ENCODE results near the gene SERBP1.
A peak's percentile ranks its signal among the peaks of the same experiment; 100 is the strongest.
"Not testable (repeated sequence)": the region's sequence is repeated elsewhere in the genome, so short reads cannot be mapped to it uniquely, and the experiment has no call there.

SERBP1 gene

GRCh38 chr1:67430358-67431155 lies at the start of gene SERBP1:
SERBP1 (minus strand) TSS chr1:67430402; CDS start chr1:67430300, 102 bp downstream.
- peak; percentile 88 for DNase-seq (ENCODE audit: low read depth in 1 of 2, low spot score in 1 of 2)

DNA sequence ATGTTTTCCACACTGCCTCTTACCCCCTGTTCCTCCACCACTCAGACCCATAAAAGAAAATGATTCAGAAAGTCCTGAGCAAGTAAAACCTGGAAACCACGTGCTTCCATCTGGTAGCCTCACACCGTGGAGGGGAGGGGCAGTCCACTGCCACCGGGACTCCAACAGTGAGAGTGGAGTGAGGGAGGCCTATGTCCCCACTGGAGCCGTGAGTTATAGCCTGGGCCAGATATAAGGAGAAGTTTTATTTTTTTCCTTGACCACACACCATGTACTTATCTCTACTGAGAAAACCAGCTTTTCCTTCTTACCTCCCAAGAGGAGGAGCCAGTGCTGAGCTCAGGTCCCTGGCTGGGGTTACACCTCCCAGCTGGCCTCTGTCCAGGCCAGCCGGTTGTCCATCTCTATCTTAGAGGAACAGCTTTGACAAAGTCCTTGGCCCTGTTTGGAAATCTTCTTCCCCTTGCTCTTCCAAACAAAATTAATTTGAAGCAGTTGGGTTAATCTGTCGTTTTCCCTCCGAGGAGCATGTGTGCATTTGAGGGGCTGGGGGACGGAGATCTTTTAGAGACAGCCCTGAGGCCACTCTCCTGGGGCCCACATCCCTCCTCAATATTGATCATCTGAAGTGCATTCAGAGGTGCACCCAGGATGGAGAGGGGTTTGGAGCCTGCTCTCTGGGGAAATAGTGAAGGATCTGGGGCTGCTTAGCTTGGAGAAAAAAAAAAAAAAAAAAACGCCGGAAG lies 49.1 kb upstream of the SERBP1 start:
- DNase-seq (ENCODE audit: low read depth in 1 of 2, low spot score in 1 of 2): no peak

GRCh38 chr1:67476906-67477305 lies 46.7 kb upstream of the SERBP1 start:
- DNase-seq (ENCODE audit: low read depth in 1 of 2, low spot score in 1 of 2): no peak

GRCh38 chr1:67476006-67476482 lies 45.8 kb upstream of the SERBP1 start:
- no peak for DNase-seq (ENCODE audit: low read depth in 1 of 2, low spot score in 1 of 2)

DNA sequence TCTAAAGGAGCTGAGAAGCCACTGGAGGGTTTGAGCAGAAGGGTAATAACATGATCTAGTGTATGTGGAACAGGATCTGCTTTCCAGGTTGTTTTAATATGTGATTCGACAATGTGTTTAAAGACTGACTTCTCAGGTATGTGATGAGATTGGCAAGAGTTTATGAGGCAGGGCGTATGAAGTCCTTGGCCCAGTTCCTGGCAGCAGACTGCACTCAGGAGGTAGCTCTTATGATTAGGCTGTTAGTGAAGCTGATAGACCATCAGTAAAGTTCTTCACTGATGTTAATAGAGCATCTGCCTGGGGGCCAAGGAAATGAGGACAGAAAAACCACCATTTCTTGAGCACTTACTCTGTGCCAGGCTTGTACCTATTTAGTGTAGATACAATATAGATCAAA lies 41.9 kb upstream of the SERBP1 start:
- no peak for DNase-seq (ENCODE audit: low read depth in 1 of 2, low spot score in 1 of 2)

DNA sequence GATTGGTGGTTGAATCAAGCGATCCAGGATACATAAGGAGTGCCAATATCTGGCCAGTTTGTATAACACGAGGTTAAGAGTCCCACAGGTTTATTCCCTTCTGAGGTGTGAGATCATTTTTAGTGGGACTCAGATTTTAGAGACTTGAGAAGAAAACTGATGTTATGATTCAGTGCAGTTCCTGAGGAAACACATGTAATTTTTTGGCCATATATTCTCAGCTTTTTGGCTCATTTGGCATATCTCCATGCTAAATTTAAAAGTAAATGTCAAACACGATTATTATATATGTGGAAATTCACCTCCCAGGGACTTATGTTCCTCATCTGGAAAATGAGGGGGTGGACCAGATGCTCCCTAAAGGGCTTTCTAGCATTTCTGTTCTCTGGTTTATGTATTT lies 39.2 kb upstream of the SERBP1 start:
- no peak for DNase-seq (ENCODE audit: low read depth in 1 of 2, low spot score in 1 of 2)

DNA sequence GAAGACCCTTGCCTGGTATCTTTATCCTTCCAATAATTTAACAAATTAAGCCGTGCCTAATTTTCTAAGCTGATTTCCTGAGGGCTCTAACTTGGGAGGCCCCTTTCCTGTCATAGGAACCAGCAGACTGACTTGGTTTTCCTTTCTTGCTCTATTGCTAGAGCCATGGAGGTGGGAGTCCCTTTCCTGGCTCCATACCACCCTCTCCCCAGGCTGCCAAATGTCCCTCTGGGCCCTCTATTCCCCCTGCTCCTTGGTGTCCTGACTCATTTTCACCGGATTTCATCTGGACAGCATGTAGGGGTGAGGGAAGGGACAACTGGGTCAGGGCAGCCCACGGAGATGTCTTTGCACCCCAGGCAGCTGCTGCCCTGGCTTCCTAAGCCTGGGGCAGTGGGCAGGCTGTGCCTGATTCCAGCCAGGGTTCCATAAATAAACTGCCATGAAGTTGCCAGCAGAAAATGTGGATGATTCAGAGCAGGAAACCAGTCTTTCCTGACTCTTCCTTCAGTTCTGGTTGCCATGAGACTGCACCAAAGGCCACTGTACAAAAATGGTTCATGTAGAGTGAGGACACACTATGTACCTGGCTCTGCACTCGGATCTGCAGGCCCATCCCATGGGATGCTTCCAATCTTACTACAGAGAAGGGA lies 38.0 kb upstream of the SERBP1 start:
- DNase-seq (ENCODE audit: low read depth in 1 of 2, low spot score in 1 of 2): no peak

DNA sequence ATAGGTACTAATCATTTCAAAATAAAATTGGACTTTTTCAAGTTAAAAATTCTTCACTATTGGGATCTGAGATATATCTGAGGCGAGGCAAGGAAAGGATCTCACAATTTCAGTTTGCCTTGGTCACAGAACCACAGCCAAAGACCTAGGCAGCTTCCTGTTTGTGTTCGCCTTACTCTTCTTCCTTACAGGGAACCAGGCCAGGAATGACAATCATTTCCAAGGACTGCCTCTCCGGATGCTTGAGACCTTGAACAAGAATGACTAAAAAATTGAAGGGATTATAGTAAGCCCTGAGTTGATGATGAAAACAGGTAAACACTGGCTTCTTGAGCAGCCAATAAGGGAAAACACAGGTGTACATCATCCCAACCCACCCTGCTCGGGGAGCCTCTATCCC lies 35.2 kb upstream of the SERBP1 start:
- DNase-seq (ENCODE audit: low read depth in 1 of 2, low spot score in 1 of 2): no peak

GRCh38 chr1:67464746-67465145 lies 34.5 kb upstream of the SERBP1 start:
- no peak for DNase-seq (ENCODE audit: low read depth in 1 of 2, low spot score in 1 of 2)

GRCh38 chr1:67464058-67464457 lies 33.9 kb upstream of the SERBP1 start:
- DNase-seq (ENCODE audit: low read depth in 1 of 2, low spot score in 1 of 2): no peak

DNA sequence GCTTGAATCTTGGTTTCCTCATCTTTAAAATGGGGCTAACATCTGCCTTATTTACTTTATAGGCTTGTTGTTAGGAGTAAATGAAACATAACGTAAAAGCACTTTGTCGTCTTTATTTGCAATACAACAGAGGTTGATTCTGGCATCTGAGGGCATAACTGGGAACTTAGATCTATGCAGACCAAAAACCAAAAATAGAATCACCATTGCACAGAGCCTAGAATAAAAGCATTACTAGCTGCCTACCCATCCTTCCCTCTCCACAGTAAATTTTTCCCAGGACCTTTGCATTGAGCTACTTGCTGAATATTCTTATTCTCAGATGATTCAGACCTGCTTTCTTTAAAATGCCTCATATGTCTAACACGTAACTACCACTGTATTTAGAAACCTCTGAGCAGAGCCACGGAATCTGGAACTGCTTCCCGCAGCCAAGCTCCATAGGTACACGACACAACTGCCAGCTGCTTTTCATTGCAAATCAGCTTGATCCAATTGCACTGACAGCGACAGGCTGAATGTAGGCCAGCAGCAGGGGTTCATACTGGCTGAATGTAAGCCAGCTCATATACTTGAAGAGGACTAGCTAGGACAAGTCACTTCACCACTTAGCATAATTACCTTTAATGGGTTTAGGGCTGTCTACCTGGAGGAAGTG lies 33.2 kb upstream of the SERBP1 start:
- no peak for DNase-seq (ENCODE audit: low read depth in 1 of 2, low spot score in 1 of 2)

DNA sequence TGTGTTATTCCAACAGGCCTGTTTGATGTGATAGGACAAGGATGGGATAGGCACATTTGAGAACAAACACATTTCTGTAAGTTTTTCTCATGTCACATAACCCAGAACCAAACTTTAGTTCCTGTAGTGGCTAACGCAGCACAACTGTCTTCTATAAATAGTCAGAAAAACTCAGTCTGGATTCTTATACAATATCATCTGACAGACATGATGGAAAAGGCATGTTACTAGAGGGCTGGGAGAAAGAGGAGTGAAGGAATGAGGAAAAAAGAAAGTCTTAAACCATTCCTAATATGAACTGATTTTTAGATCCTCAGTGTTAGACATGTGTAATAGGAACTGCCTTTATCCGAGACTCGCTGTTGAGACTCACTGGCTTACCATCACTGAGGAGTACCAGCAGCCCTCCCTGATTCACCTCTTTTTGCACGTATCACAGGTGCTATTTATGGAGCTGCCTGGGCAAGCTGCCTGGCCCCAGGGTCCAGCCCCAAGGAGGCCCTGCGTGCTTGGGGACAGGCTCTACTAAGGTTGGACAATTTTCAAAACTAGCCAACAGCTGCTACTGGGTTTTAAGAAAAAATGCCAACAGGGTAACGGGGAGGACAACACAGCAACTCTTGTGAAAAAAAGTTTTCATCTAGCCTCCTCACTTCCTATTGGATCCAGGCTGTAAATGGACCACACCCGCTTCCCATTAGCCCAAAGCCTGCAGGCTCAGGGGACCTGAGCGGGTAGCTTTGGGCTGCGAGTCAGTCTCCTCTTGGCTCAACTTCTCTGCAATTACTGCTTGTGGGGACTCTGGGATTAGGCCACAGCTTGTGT lies 30.7 kb upstream of the SERBP1 start:
- DNase-seq (ENCODE audit: low read depth in 1 of 2, low spot score in 1 of 2): no peak

- DNase-seq (ENCODE audit: low read depth in 1 of 2, low spot score in 1 of 2): no peak
Measured at GRCh38 chr1:67459068-67459467, 28.9 kb upstream of the SERBP1 start.

- DNase-seq (ENCODE audit: low read depth in 1 of 2, low spot score in 1 of 2): no peak
Measured at GRCh38 chr1:67458663-67459062, 28.5 kb upstream of the SERBP1 start.

DNA sequence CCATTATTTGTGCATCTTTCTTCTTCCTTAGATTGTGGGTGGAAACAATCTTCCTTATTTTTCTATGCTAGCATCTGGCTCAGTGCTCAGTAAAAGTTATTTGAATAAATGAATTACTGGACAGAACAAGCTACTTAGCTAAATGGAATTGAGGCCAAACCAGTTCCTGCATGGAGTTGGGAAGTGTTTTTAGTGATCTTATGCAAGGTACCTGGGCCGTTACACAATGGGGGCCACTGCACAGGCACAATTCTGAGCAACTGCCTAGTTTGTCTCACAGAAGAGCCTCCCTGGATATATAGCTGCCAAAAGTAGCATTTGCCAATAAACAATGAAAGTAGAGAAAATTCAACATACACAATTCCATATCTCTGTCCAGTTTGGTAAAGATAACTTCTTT lies 27.0 kb upstream of the SERBP1 start:
- no peak for DNase-seq (ENCODE audit: low read depth in 1 of 2, low spot score in 1 of 2)

DNA sequence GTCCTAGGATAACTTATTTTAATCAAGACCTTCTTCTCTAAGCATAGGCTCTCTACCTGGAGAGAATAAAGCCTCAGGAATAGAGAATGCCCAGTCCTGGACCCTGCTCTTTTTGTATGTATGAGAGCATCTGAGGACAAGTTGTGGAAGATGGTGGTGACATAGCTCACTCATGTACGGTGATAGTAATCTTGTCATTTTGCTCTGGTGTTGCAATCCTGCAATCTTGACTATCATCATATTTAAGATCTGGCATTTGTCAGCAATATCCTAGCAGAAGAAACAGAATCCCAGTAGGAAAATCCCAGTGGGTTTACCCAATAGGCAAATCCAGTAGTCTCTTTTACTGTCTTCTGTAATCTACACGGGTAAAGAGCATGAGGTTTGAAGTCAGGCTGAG lies 21.6 kb upstream of the SERBP1 start:
- DNase-seq (ENCODE audit: low read depth in 1 of 2, low spot score in 1 of 2): no peak

DNA sequence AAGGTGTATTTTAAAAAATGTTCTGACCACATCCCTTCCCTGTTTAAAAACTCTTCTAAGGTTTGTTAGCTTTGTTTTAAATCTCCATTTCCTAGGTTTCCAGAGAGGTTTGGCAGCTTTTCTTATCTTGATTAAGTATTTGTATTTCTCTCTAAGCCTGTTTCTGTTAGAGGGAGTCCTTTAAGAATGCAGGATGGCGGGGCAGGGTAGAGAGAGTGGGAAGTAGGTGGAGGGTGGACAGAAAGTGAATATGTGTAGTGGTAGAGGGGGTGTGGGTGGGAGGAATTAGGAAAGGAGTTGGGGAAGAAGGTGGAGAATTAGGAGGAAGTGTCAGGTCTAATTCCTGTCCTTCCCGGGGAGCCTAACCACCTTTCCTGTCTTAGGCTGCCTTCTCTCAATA lies 21.2 kb upstream of the SERBP1 start:
- no peak for DNase-seq (ENCODE audit: low read depth in 1 of 2, low spot score in 1 of 2)

GRCh38 chr1:67446893-67447292 lies 16.7 kb upstream of the SERBP1 start:
- DNase-seq (ENCODE audit: low read depth in 1 of 2, low spot score in 1 of 2): no peak

GRCh38 chr1:67446014-67446413 lies 15.8 kb upstream of the SERBP1 start:
- not testable (repeated sequence) for DNase-seq (ENCODE audit: low read depth in 1 of 2, low spot score in 1 of 2)

GRCh38 chr1:67441739-67442281 lies 11.6 kb upstream of the SERBP1 start:
- DNase-seq (ENCODE audit: low read depth in 1 of 2, low spot score in 1 of 2): no peak

Measured in stimulated activated CD4-positive, alpha-beta T cell treated with anti-CD3 and anti-CD28 coated beads, Interleukin-15, amount 100 ng/mL, for 1 hour (primary cell).